Astrocyte (in vitro differentiated cells and primary cell): ENCODE measurements around the gene NCOA1. TPM values are rescaled to one million over a fixed set of nuclear protein-coding genes. Genes with fewer than 3 reads are reported as not detected.

Experiments
- DNase-seq: peaks from one replicate; pipeline ENCODE4 v3.0.0-alpha.2; 2010; ENCODE audit warnings: low read depth
- FAIRE-seq: peaks from 2 replicates; lab custom pipeline; 2011; peaks lifted over from hg19 to GRCh38; lab: Jason Lieb, UNC
- H2AFZ ChIP-seq: 2 replicates; pipeline ENCODE4 v1.6.0; 2012; ENCODE audit warnings: low read depth, low read length, inconsistent platforms
- H3K27ac ChIP-seq: 2 replicates; pipeline ENCODE4 v1.5.1; 2011; ENCODE audit warnings: low read depth, low read length, inconsistent platforms
- H3K27me3 ChIP-seq: 2 replicates; pipeline ENCODE4 v1.6.0; 2011; ENCODE audit warnings: low read length, inconsistent platforms; ENCODE audit not compliant: insufficient read depth
- H3K36me3 ChIP-seq: 2 replicates; pipeline ENCODE4 v1.5.1; 2011; ENCODE audit warnings: low read length, inconsistent platforms; ENCODE audit not compliant: insufficient read depth
- H3K4me1 ChIP-seq: 2 replicates; pipeline ENCODE4 v1.5.1; 2011; ENCODE audit warnings: low read length, inconsistent platforms; ENCODE audit not compliant: insufficient read depth
- H3K4me2 ChIP-seq: 2 replicates; pipeline ENCODE4 v1.6.0; 2012; ENCODE audit warnings: low read length, inconsistent platforms
- H3K4me3 ChIP-seq: 2 replicates; pipeline ENCODE4 v1.5.1; 2011; ENCODE audit warnings: low read depth, mild to moderate bottlenecking, low read length, inconsistent platforms; ENCODE audit not compliant: insufficient read depth
- H3K79me2 ChIP-seq: 2 replicates; pipeline ENCODE4 v1.6.0; 2012; ENCODE audit warnings: mild to moderate bottlenecking, low read length, inconsistent platforms; ENCODE audit not compliant: insufficient read depth
- H3K9ac ChIP-seq: 2 replicates; pipeline ENCODE4 v1.6.0; 2012; ENCODE audit warnings: mild to moderate bottlenecking, low read length, inconsistent platforms
- H3K9me3 ChIP-seq: 2 replicates; pipeline ENCODE4 v1.5.1; 2012; ENCODE audit warnings: low read depth, mild to moderate bottlenecking, low read length, inconsistent platforms; ENCODE audit not compliant: insufficient read depth
- H4K20me1 ChIP-seq: 2 replicates; pipeline ENCODE4 v1.6.0; 2012; ENCODE audit warnings: low read length, inconsistent platforms; ENCODE audit not compliant: insufficient read depth
- H3K27ac Mint-ChIP-seq: one replicate; pipeline ENCODE4 v1.8.0; 2021; ENCODE audit warnings: mild to moderate bottlenecking, mixed read lengths; ENCODE audit not compliant: unreplicated experiment
- H3K27me3 Mint-ChIP-seq: one replicate; pipeline ENCODE4 v1.8.0; 2021; ENCODE audit warnings: low read depth, mixed read lengths; ENCODE audit not compliant: unreplicated experiment
- H3K36me3 Mint-ChIP-seq: one replicate; pipeline ENCODE4 v1.8.0; 2021; ENCODE audit warnings: low read depth, mixed read lengths; ENCODE audit not compliant: unreplicated experiment
- H3K4me1 Mint-ChIP-seq: one replicate; pipeline ENCODE4 v1.8.0; 2021; ENCODE audit warnings: low read depth, mixed read lengths; ENCODE audit not compliant: unreplicated experiment
- H3K4me3 Mint-ChIP-seq: one replicate; pipeline ENCODE4 v1.8.0; 2021; ENCODE audit warnings: mild to moderate bottlenecking, moderate library complexity, mixed read lengths; ENCODE audit not compliant: unreplicated experiment
- H3K9me3 Mint-ChIP-seq: one replicate; pipeline ENCODE4 v1.8.0; 2021; ENCODE audit warnings: mild to moderate bottlenecking, mixed read lengths; ENCODE audit not compliant: unreplicated experiment
- CTCF ChIP-seq: IDR thresholded peaks from 2 replicates; pipeline ENCODE4 v1.5.1; 2011; ENCODE audit warnings: low read depth, mild to moderate bottlenecking, inconsistent platforms, low read length, moderate library complexity; ENCODE audit not compliant: insufficient read depth
- EZH2 ChIP-seq: IDR thresholded peaks from 2 replicates; pipeline ENCODE4 v1.6.1; 2012; ENCODE audit warnings: mild to moderate bottlenecking, low read length, inconsistent platforms; ENCODE audit not compliant: insufficient read depth
- total RNA-seq: library from RNA; stranded (reverse); gene quantifications from 2 replicates; pipeline ENCODE4 v1.2.1, GENCODE V29; 2021

Gene NCOA1
- total RNA-seq, 1 donor from 2014 or later, result 14.7 TPM

DNA sequence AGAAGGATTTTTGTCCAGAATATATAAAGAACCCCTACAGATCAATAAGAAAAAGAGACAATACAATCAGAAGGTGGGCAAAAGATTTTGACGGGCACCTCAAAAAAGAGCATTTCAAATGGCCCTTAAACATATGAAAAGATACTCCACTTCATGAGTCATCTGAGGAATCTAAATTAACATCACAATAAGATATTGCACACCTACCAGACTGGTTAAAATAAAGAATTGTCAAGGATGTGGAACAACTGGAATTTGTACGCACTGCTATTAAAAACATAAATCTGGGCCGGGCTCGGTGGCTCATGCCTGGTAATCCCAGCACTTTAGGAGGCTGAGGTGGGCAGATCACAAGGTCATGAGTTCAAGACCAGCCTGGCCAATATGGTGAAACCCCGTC lies 17.0 kb upstream of the NCOA1 start:
- Mint-ChIP-seq H3K4me1 (no peaks in the 10 kb centered on the region), H3K27ac (no peak overlapping the region), H3K36me3 (no peaks in the 10 kb centered on the region), H3K4me3 (no peak overlapping the region), H3K27me3 (no peaks in the 10 kb centered on the region), H3K9me3 (peaks cover 1% of the 10 kb centered on the region)
- Histone ChIP-seq H3K4me2 (no peak overlapping the region), H4K20me1 (no peaks in the 10 kb centered on the region), H3K36me3 (no peaks in the 10 kb centered on the region), H3K9me3 (no peaks in the 10 kb centered on the region), H3K27ac (no peak overlapping the region), H3K4me1 (no peaks in the 10 kb centered on the region), H3K9ac (no peak overlapping the region), H3K4me3 (no peak overlapping the region), H3K79me2 (no peaks in the 10 kb centered on the region), H3K27me3 (no peaks in the 10 kb centered on the region), H2AFZ (no peak overlapping the region)
- TF ChIP-seq EZH2 (no peak), CTCF (no peak)
- DNase-seq (no peak), FAIRE-seq (no peak)

DNA sequence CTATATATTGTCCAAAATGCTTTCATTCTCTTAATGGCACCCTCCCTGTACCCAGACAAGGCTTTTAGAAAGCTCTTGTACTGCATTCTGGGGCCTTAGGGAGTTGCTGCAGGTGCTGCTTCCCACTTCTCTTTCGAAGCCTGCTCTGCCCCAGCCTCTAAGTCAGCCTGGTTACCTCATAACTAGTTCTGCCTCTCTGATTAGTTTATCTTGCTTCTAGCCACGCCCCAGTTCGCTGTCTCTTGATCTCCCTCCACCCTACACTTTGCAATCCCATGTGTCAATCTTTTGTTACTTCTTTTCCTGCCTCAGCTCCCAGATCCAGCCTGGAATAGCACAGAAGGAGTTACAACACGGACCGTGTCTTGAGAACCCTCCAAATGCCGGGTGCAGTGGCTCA lies 13.8 kb upstream of the NCOA1 start:
- no peak for DNase-seq
- H3K4me1 Mint-ChIP-seq, result no peaks in the 10 kb centered on the region
- Histone ChIP-seq H3K79me2 (no peaks in the 10 kb centered on the region), H3K36me3 (no peaks in the 10 kb centered on the region), H3K27ac (no peak overlapping the region), H3K4me1 (no peaks in the 10 kb centered on the region), H4K20me1 (no peaks in the 10 kb centered on the region), H3K27me3 (no peaks in the 10 kb centered on the region), H2AFZ (no peak overlapping the region), H3K4me3 (no peak overlapping the region), H3K9me3 (no peaks in the 10 kb centered on the region), H3K4me2 (no peak overlapping the region), H3K9ac (no peak overlapping the region)
- TF ChIP-seq EZH2, result no peak
- TF ChIP-seq CTCF, result no peak
- H3K9me3 Mint-ChIP-seq, result peaks cover 1% of the 10 kb centered on the region
- no peaks in the 10 kb centered on the region for H3K27me3 Mint-ChIP-seq
- no peak for FAIRE-seq
- no peaks in the 10 kb centered on the region for H3K36me3 Mint-ChIP-seq
- no peak overlapping the region for H3K27ac Mint-ChIP-seq
- no peak overlapping the region for H3K4me3 Mint-ChIP-seq

- H3K27me3 Mint-ChIP-seq, result no peaks in the 10 kb centered on the region
- Histone ChIP-seq H3K36me3 (no peaks in the 10 kb centered on the region), H3K9ac (no peak overlapping the region), H2AFZ (no peak overlapping the region), H3K4me2 (no peak overlapping the region), H3K4me1 (no peaks in the 10 kb centered on the region), H3K79me2 (no peaks in the 10 kb centered on the region), H3K27ac (no peak overlapping the region), H3K4me3 (no peak overlapping the region), H3K27me3 (no peaks in the 10 kb centered on the region), H3K9me3 (no peaks in the 10 kb centered on the region), H4K20me1 (no peaks in the 10 kb centered on the region)
- peaks cover 1% of the 10 kb centered on the region for H3K9me3 Mint-ChIP-seq
- H3K36me3 Mint-ChIP-seq, result no peaks in the 10 kb centered on the region
- no peak overlapping the region for H3K27ac Mint-ChIP-seq
- no peaks in the 10 kb centered on the region for H3K4me1 Mint-ChIP-seq
- DNase-seq (no peak), FAIRE-seq (no peak)
- no peak overlapping the region for H3K4me3 Mint-ChIP-seq
- TF ChIP-seq EZH2, result no peak
- no peak for TF ChIP-seq CTCF
These were observed 12.8 kb upstream of the NCOA1 start for GRCh38 chr2:24478243-24478642.
